GM12873 (cell line): ENCODE measurements around the gene STMND1.

Source experiments
- TF ChIP-seq, protein P1 (sequence below): IDR thresholded peaks from 2 replicates; pipeline ENCODE4 v1.5.1; 2012; ENCODE audit warnings: low read depth, mild to moderate bottlenecking, moderate library complexity, low read length, control low read depth; ENCODE audit not compliant: insufficient read depth; ENCODE audit errors: missing control alignments

The STMND1 gene

DNA sequence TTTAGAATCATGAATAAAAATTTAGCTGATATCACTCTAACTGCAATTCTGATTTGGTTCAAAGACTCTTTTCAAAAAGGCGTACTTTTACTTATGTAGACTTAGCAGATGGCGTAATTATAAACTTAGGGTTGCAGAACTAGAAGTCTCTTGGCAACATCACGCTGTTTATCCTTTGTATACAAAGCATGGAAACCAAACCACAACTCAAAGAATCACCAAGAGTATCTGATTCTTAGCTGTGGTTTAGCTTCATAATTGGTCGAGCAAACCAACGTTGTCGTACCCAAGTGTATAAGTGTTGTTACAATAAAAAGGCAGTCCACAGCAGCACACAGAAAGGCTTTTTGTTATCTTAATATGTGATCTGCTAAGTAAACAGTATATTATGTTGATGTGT lies 18.2 kb downstream of the STMND1 start:
- TF ChIP-seq, protein P1, sequence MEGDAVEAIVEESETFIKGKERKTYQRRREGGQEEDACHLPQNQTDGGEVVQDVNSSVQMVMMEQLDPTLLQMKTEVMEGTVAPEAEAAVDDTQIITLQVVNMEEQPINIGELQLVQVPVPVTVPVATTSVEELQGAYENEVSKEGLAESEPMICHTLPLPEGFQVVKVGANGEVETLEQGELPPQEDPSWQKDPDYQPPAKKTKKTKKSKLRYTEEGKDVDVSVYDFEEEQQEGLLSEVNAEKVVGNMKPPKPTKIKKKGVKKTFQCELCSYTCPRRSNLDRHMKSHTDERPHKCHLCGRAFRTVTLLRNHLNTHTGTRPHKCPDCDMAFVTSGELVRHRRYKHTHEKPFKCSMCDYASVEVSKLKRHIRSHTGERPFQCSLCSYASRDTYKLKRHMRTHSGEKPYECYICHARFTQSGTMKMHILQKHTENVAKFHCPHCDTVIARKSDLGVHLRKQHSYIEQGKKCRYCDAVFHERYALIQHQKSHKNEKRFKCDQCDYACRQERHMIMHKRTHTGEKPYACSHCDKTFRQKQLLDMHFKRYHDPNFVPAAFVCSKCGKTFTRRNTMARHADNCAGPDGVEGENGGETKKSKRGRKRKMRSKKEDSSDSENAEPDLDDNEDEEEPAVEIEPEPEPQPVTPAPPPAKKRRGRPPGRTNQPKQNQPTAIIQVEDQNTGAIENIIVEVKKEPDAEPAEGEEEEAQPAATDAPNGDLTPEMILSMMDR, result no peak

DNA sequence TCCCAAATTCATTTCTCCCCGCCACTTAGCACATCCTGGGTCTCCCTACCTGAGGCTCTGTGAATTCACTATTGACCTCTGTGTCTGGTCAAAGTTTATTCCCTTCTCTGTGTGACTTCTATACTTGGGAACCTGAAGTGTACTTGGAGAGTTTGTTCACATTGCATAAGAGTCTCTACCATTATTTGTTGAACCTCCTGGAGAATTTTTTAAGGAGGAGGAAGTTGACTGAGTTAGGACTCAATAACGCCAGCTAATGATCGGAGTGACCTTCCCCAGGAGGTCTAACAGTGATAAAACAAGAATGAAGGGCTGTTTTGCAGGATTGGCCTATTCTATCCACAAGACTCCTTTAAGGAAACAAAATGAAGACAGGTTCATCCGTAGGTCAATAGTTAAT lies 23.6 kb downstream of the STMND1 start:
- TF ChIP-seq, protein P1, result no peak

DNA sequence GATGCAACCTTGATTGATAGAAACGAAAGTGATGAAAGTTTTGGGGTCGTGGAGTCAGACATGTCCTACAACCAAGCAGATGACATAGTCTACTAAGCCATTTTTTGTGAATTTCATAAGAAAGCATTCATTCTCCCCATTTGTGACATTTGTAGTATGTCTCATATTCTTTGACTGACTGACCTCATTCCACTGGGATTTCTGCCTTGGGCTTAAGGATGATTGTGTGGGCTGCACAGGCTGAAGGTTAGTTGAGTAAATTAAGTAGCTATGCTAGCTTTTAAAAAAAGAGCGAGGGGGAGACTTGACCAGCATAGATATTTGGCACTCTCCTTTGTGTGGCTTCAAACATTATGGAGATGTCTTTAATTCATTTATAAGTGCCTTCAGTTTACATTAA lies 28.9 kb downstream of the STMND1 start:
- TF ChIP-seq, protein P1, result no peak

DNA sequence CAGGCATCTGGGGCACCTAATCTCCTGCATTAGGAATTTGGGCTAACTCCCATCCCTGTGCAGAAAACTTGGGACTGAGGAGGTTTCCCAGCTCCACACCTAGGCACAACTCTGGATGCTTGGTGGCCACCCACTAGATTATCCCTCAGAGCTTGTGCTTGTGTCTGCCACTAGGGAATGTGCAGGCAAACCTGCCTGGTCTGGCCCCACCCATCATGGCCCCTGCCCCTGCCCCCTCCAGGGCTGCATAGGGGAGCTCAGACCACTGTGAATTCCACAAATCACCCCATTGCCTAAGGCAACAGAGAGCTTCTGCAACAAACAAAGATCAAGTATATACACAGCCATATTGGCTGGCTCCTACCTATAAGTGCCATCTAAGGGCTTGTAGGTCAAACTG lies 31.1 kb downstream of the STMND1 start:
- TF ChIP-seq, protein P1, result no peak

DNA sequence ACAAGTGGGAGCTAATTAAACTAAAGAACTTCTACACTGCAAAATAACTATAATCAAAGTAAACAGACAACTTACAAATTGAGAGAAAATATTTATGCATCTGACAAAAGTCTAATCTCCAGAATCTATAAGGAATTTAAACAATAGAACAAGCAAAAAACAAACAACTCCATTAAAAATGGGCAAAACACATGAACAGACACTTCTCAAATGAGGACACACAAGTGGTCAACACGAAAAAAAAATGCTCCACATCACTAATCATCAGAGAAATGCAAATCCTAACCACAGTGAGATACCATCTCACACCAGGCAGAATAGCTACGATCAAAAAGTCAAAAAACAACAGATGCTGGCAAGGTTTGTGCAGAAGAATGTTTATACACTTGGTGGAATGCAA lies 36.2 kb downstream of the STMND1 start:
- TF ChIP-seq, protein P1, result no peak

DNA sequence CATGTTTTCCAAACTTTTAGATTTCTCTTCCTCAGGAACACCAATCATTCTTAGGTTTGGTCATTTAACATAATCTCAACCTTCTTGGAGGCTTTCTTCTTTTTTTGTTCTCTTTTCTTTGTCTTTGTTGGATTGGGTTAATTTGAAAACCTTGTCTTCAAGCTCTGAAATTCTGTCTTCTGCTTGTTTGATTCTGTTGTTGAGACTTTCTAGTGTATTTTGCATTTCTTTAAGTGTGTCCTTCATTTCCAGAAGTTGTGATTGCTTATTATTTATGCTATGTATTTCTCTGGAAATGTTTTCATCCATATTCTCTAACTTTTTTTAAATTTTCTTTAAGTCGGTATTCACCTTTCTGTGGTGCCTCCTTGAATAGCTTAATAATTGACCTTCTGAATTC lies 42.2 kb downstream of the STMND1 start:
- TF ChIP-seq, protein P1, result no peak

DNA sequence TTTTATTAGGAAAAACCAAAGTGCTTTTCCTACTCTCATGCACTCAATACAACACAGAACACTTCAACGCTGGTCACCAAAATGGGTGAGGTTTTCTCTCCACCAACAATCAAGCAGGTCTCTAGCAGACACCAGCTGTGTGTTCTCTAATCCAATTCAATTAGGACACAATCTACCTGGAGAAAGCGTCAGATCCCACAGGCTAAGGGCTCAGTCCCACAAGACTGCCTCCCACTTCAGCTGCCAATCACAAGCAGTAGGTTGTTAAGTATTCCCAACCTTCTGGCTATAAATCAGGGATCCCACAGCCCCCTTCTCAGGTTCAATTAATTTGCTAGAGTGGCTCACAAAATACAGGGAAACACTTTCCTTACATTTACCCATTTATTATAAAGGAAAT lies 47.7 kb downstream of the STMND1 start:
- TF ChIP-seq, protein P1, result no peak
